Pancreas (tissue), 10 donors: ENCODE measurements around the gene ZNF322. TPM values are rescaled to one million over a fixed set of nuclear protein-coding genes. Genes with fewer than 3 reads are reported as not detected.

ENCODE experiments used
- ATAC-seq, 4 donors: fragments of 200-7000 bp; cut with Tn5 transposase; one replicate each; pipeline versions ENCODE4 v1.8.0 to v1.9.1; 2020; ENCODE audit warnings: mild to moderate bottlenecking in 4 of 4, moderate library complexity in 4 of 4
- DNase-seq, 6 donors: peaks; one replicate each; pipeline ENCODE4 v3.0.0-alpha.2; 2020
- FAIRE-seq: peaks from 2 replicates; lab custom pipeline; 2012; peaks lifted over from hg19 to GRCh38; lab: Jason Lieb, UNC
- H3K27ac ChIP-seq, 4 donors: fragments of 200-600 bp; sonication (generic); 1 replicate in 3 of 4; 2 replicates in 1 of 4; pipeline versions ENCODE4 v1.5.0 to v1.8.0; 2020
- H3K27me3 ChIP-seq, 4 donors: fragments of 200-600 bp; one replicate each; pipeline ENCODE4 v1.8.0; 2021
- H3K36me3 ChIP-seq, 3 donors: fragments of 200-600 bp; sonication (generic) in 1 of 3; one replicate each; pipeline versions ENCODE4 v1.5.0 to v1.8.0; 2020 to 2021
- H3K4me1 ChIP-seq, 3 donors: fragments of 200-600 bp; one replicate each; pipeline ENCODE4 v1.8.0; 2021
- H3K4me3 ChIP-seq, 4 donors: fragments of 200-600 bp; sonication (generic) in 2 of 4; one replicate each; pipeline versions ENCODE4 v1.5.0 to v1.8.0; 2020 to 2021
- H3K9me3 ChIP-seq, 4 donors: fragments of 200-600 bp; one replicate each; pipeline ENCODE4 v1.8.0; 2021
- WGBS, 2 donors: extraction: QIAGEN DNeasy Blood & Tissue Kit; methylation state at CpG; one replicate each; pipeline ENCODE4 v1.1.7; 2013; 5-methylcytosine and 5-hydroxymethylcytosine counted together
- intact Hi-C, 3 donors: fragments of 100-400 bp; cut with DNase I; formaldehyde crosslinking; loops; one replicate each; pipeline versions ENCODE4 v1.11.1 to v1.14.2; 2022
- polyA plus RNA-seq, 2 donors: library from polyadenylated mRNA; stranded (reverse); fragments of 200-250 nt; gene quantifications; one replicate each; pipeline ENCODE4 v1.2.3, GENCODE V29; 2013
- total RNA-seq, 6 donors: library from RNA; stranded (reverse); fragmentation: NEBNext Ultra II Directional in 4 of 6; extraction: Animal tissue kit (Norgen Biotek cat#: 25700) in 4 of 6; gene quantifications; one replicate each; pipeline versions ENCODE4 v1.2.1 to v1.2.4, GENCODE V29; 2021 to 2023
- TF ChIP-seq, protein P1 (sequence below), 4 donors: fragments of 200-600 bp; sonication (generic) in 3 of 4; IDR thresholded peaks; one replicate each; pipeline versions ENCODE4 v1.5.0 to v1.8.0; 2021; ENCODE audit warnings: antibody characterized with exemption in 4 of 4
- donor health status: healthy with polysubstance abuse.
- donor health status: DM: no; HTN: no; CAD: no; lungs with moderate emphysema.
- donor health status: DM: no; HTN: no; CAD: no.
- donor health status: control.
- donor health status: control.
- donor health status: Bipolar disorder and iron deficiency.
- donor health status: DM: yes; HTN: yes; CAD: no.
- donor health status: DM: no; HTN: no; CAD: no.
- donor health status: DM: no; HTN: no; CAD: no.
- donor health status: DM: yes; HTN: yes; CAD: no.

Gene ZNF322
- total and polyA plus RNA-seq, 8 donors, result 3.7 to 17.0 (median 6.8) TPM

DNA sequence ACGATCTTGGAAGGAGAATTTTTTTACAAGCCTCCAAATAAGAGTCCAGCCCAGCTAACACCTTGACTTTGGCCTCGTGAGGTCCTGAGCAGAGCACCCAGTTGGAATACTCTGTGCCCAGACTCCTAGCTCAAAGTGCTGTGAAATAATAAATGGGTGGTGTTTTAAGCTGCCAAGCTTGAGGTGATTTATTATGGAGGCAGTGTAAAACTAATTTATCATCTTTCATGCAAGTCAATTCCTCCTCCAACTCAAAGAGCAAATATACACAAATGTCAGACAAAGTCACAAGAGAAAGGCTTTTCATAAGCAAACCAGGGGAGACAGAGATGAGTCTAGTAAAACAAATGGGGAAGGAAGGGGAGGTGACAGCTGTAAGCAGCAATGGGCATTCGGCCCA lies 50.1 kb downstream of the ZNF322 start:
- ATAC-seq (no peak), FAIRE-seq (no peak), DNase-seq (no peak)
- Histone ChIP-seq H3K4me3 (no peak overlapping the region), H3K9me3 (no peaks in the 10 kb centered on the region), H3K27ac (no peak overlapping the region), H3K4me1 (no peaks in the 10 kb centered on the region), H3K27me3 (peaks cover 0 to 10% (median 2%) of the 10 kb centered on the region in 4 donors), H3K36me3 (no peaks in the 10 kb centered on the region)
- TF ChIP-seq, protein P1, sequence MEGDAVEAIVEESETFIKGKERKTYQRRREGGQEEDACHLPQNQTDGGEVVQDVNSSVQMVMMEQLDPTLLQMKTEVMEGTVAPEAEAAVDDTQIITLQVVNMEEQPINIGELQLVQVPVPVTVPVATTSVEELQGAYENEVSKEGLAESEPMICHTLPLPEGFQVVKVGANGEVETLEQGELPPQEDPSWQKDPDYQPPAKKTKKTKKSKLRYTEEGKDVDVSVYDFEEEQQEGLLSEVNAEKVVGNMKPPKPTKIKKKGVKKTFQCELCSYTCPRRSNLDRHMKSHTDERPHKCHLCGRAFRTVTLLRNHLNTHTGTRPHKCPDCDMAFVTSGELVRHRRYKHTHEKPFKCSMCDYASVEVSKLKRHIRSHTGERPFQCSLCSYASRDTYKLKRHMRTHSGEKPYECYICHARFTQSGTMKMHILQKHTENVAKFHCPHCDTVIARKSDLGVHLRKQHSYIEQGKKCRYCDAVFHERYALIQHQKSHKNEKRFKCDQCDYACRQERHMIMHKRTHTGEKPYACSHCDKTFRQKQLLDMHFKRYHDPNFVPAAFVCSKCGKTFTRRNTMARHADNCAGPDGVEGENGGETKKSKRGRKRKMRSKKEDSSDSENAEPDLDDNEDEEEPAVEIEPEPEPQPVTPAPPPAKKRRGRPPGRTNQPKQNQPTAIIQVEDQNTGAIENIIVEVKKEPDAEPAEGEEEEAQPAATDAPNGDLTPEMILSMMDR (IDR thresholded peaks at IDR 0.05), result no peak
- 54 to 59% methylated on average over 3 of the region's 3 CpGs for WGBS, 2 donors
- intact Hi-C loops, result loop anchor here in 2 of 3 donors (5.0 to 10.0 kb wide), 2 partner anchors 465 to 468 kb away; no protein-coding TSS in a partner anchor

DNA sequence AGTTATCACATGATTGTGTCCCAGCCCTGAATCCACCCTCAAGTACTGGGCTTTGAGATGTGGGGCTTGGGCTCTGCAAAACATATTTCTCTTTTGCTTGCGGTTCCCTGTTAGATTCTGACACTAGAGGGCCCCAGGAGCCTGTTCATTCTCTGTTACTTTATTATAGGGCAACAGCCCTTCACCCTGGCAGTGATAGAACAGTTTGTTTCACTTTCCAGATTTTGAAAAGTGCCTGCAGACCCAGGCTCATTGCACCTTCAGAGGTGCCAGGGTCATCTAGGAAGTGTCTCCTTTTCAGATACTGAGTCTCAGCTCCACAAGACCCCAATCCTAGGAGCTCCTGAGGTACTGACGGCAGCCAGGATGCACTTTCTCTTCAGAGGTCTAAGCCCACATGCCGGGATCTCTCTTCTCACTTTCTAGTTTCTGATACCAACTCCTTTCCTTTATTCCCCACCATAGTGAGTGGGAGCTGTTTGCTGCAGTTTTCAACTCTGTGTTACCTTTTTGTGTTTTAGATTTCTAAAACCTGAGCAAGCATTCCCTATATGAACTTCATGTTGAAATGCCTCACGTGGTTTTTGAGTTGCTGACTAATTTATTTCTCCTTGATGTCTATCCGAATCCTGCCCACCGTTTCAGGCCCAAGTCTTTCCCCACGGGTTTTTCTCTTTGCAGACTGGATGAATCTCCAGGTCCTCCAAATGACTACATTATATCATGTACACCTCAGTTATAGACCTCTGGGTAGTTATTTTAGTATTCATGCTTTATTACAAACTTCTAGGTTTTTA lies 51.9 kb downstream of the ZNF322 start:
- WGBS, 2 donors, result 43 to 55% methylated on average over 7 of the region's 7 CpGs
- peak; percentile 41 for FAIRE-seq
- ATAC-seq, result peak; percentile 74 to 96 (median 91)
- TF ChIP-seq, protein P1 (IDR thresholded peaks at IDR 0.05), result peak in 3 of 4 donors; percentile 48 to 55 (median 51)
- Histone ChIP-seq H3K4me3 (no peak overlapping the region), H3K9me3 (no peaks in the 10 kb centered on the region), H3K27ac (no peak overlapping the region), H3K36me3 (no peaks in the 10 kb centered on the region), H3K4me1 (no peaks in the 10 kb centered on the region), H3K27me3 (no peaks in the 10 kb centered on the region)
- DNase-seq, result peak in 3 of 6 donors; percentile 24 to 40 (median 38)
- intact Hi-C loops, result loop anchor here in 2 of 3 donors (5.0 to 10.0 kb wide), 2 partner anchors 467 to 470 kb away; no protein-coding TSS in a partner anchor

DNA sequence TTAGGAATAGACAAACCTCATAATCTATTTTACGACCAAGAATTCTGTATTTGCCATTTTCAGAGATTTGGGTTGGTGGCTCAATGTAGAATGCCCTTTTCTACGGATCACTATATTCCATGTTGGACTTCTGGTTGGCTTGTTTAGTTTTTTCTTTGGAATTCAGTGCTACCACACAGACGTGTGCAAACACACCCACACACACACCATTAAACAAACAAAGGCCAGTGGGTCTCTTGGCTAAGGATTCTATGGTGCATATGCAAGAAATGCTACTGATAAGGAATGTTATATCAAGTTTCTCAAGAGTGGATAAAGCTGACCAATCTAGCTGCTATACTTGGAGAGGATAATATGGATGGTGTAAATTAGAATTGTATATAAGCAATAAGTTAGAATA lies 54.7 kb downstream of the ZNF322 start:
- DNase-seq (no peak), ATAC-seq (no peak), FAIRE-seq (no peak)
- H3K4me3 ChIP-seq, result no peak overlapping the region
- intact Hi-C loops, result loop anchor here in 2 of 3 donors (5.0 to 10.0 kb wide), 2 partner anchors 470 to 473 kb away; no protein-coding TSS in a partner anchor
- TF ChIP-seq, protein P1 (IDR thresholded peaks at IDR 0.05), result no peak
- H3K27ac ChIP-seq, result no peak overlapping the region
- H3K27me3 ChIP-seq, result no peaks in the 10 kb centered on the region
- H3K36me3 ChIP-seq, result no peaks in the 10 kb centered on the region
- H3K4me1 ChIP-seq, result no peaks in the 10 kb centered on the region
- H3K9me3 ChIP-seq, result no peaks in the 10 kb centered on the region
- 54 to 65% methylated on average over 3 of the region's 3 CpGs for whole genome bisulfite sequencing, 2 donors

DNA sequence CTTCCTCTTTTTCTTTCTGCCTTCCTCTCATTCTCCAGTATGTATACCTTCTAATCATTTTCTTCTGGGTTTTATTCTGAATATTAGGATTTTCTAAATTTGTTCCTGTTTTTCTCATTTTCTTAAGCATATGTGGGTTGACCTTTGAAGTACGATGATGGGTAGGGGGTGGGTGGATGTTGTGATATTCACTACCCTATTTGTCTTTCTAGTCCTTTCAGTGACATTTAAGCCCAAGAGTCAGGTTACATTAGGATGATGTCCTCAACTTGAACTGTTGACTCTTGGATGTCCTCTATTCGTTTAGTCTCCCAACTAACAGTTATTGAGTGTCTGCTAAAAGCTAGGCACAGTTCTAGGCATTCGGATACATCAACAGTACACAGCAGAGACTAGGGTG lies 55.5 kb downstream of the ZNF322 start:
- intact Hi-C loops, result loop anchor here in 1 of 3 donors (10.0 kb wide), 1 partner anchor 471 kb away; no protein-coding TSS in a partner anchor
- TF ChIP-seq, protein P1 (IDR thresholded peaks at IDR 0.05), result no peak
- 63 to 68% methylated on average over 3 of the region's 3 CpGs for WGBS, 2 donors

More for the DNA sequence above, 55.5 kb downstream of the ZNF322 start:
- H3K4me3 ChIP-seq, result no peak overlapping the region
- H3K4me1 ChIP-seq, result no peaks in the 10 kb centered on the region
- no peaks in the 10 kb centered on the region for H3K9me3 ChIP-seq
- H3K27me3 ChIP-seq, result no peaks in the 10 kb centered on the region
- no peak overlapping the region for H3K27ac ChIP-seq
- ATAC-seq (no peak), DNase-seq (no peak), FAIRE-seq (no peak)
- H3K36me3 ChIP-seq, result no peaks in the 10 kb centered on the region
